ENCODE data around the gene KCNJ5.

Gene KCNJ5

GRCh38 chr11:128964463-128964930 lies 73.3 kb downstream of the KCNJ5 start:
- no peak for DNase-seq

GRCh38 chr11:128965485-128965884 lies 74.3 kb downstream of the KCNJ5 start:
- no peak for DNase-seq

- no peak for DNase-seq
Measured at GRCh38 chr11:128967578-128967977, 76.4 kb downstream of the KCNJ5 start.

GRCh38 chr11:128968916-128969315 lies 77.8 kb downstream of the KCNJ5 start:
- no peak for DNase-seq

All from central memory CD4-positive, alpha-beta T cell (primary cell).